GM19351 (cell line): ENCODE results near the gene CYSTM1.

Source experiments
- ATAC-seq: cut with Tn5 transposase; IDR thresholded peaks from one replicate; pipeline ENCODE4 v1.9.1; 2021; ENCODE audit warnings: mild to moderate bottlenecking, moderate library complexity; ENCODE audit not compliant: unreplicated experiment

CYSTM1 gene

DNA sequence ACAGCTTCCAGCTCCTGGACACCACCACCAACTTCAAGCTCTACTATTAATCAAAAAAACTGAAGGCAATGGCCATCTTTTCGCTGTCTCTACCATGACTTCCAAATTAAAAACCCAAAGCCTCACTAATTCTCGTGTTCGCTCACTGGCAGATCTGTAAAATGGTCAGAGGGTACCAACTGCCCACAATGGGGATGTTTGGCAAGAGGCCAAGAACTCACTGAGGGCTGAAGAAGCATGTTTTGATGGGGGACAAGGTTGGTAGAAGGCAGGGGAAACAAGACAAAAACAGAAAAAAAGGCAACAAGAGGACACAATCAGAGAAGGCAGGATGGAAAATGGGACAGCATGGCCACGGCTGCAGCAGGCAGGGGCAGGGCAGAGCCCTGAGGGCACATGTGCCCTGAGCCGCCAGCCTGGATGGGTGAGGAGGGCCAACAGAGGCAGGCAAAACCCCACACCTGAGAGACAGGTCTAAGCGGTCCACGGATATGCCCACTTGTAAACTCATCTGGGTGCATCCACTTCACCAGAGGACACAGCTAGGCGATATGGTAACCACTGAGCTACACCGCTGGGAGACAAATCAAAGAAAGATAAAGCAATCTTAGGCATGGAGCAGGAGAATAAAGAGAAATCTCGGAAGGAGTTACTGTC is 77.6 kb downstream of the CYSTM1 start:
- no peak for ATAC-seq

DNA sequence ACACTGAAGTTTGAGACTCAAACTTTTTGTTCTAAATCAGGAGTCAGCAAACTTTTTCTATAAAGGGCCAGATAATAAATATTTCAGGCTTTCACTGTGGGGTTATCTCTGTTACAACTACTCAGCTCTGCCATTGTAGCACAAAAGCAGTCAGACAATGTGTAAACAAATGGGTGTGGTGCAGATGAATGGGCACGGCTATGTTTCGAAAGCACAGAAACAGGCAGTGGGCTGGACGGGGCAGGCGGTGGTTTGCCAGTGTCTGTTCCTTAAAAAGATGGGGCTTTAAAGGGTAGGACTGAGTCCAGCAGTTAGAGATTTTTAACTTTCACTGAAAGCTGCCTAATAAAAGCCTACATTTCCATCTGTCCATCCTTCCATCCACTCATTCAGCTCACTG is 79.0 kb downstream of the CYSTM1 start:
- no peak for ATAC-seq

DNA sequence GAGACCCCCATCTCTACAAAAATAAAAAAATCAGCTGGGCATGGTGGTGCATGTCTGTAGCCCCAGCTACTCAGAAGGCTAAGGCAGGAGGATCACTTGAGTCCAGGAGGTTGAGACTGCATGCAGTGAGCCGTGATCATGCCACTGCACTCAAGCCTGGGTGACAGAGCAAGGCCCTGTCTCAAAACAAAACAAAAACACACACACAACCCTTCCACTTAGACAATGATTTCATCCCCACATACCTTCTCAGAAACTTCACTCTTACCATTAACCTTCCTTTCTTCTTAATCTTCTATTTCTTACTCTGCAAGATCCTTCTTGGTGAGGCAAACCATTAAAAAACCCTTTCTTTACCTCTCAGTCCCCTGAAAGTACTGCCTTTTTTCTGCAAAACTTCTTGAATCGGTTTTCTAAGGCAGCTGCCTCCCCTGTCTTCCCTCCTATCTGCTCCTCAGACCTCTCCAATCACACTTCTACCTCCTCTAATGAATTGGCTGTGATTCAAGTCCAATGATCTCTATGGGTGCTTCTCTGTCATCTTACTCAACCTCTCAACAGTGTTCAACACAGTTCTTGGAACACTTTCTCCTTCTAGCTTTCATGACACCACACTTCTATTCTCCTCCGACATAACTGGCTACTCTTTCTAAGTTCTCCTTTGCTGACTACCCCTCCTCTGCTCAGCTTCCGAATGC is 80.6 kb downstream of the CYSTM1 start:
- ATAC-seq = no peak

DNA sequence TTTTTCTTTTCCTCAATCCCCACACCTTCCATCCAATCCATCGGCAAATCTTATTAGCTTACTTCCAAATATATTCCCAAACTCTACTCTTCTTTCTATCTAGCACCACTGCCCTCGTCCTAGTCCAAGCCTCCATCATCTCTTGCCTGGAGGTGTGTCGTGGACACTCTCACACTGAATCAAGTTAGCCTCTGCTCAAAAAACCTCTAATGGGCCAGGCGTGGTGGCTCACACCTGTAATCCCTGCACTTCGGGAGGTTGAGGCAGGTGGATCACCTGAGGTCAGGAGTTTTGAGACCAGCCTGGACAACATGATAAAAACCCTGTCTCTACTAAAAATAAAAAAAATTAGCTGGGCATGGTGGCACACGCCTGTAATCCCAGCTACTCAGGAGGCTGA is 81.7 kb downstream of the CYSTM1 start:
- no peak for ATAC-seq

DNA sequence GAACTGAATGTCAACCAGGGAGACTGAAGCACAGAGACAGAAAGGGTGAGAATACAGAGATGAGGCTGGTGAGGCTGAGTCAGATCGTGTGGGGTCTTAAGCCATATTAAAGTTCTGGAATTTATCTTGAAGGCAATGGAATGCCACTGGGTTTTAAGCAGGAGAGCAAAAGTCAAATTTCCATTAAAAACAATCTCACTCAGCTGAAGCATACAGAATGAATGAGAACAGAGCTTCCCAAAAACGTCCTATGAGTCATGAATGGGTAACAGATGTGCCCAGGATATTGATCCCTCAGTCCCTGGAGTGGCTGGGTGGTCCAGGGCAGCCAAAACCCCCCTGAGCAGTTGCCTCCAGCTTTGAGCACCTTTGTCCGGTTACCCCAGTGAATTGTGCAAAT is 83.0 kb downstream of the CYSTM1 start:
- no peak for ATAC-seq

DNA sequence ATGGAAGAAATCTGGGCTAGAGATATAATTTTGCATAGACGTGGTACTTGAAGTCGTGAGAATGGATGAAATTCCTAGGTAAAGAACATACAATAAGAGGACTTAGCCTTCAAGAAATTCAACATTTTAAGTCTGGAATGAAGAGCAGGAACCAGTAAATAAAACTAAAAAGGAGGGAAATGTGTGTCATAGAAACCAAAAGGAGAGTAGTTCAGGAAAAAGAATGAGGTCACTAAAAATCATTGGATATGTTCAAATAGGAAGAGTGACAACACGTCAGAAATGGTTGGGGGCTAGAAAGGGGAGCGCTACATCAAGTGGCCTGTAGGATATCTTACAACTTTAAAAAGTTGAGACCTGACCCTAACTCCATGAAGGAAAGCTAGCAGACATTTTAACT is 83.9 kb downstream of the CYSTM1 start:
- ATAC-seq = no peak

DNA sequence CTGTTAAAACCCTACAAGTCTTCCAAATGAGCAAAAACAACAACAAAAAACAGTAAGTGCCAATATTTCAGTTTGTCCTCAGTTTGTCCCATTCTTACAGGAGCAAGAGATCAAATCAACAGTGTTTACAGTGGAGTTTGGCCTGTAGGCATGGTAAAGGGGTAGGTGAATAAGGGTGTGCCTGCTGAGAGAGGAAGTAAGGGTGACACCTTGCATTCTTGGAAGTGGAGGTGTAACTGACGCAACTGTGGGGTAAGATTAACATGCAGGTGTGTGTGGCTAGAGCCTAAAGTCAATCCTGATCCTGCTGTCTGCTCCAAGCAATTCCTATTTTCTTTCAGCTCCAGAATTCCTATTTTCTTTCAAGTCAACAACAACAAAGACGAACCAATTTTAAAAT is 84.5 kb downstream of the CYSTM1 start:
- ATAC-seq = no peak

DNA sequence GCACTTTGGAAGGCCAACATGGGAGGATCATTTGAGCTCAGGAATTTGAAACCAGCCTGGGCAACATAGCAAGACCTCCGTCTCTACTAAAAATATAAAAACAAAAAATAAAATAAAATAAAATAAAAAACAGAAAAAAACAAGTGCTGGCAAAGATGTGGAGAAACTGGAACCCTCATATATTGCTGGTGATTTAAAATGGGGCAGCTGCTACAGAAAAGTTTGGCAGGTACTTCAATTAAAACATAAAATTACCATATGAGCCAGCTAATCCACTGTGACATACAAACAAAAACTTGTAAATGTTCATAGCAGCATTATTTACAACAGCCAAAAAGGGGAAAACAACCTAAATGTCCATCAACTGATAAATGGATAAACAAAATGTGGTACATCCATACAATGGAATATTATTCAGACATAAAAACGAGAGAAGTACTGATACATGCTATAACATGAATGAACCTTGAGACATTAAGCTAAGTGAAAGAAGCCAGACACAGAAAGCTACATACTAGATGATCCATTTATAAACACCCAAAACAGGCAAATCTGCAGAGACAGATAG is 85.2 kb downstream of the CYSTM1 start:
- ATAC-seq = no peak

DNA sequence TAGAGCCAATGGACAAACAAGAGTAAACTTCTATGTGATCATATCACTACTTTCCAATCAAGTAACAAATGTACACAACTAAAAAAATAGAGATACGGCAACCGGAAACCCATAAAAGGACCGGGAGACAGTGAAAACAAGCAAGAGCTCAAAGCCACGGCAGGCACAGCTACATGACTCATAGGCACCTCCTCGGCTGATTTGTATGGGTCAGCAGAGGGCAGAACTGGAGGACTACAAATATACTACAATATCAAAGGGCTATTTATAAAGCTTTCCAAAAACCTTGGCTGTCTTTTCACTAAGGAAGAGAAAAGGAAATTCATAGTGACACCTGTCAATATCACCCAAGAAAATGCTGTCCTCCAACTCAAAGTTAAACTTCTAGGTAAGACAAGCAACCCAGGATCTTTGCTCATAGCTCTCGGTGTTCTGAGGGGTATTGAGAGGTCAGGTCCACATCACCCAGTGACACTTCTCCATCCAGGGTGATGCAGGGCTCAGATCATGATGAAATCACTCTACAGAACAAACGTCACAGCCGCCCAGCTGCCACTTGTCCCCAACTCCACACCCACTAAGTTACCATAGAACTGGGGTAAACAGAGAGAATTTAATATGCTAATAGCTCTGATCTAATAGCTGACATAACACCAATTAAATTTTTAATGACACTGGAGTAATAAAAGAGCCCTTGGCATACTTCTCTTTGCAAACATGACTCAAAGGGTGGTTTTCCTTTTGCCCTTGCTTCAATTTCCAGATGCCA is 86.6 kb downstream of the CYSTM1 start:
- ATAC-seq = no peak

DNA sequence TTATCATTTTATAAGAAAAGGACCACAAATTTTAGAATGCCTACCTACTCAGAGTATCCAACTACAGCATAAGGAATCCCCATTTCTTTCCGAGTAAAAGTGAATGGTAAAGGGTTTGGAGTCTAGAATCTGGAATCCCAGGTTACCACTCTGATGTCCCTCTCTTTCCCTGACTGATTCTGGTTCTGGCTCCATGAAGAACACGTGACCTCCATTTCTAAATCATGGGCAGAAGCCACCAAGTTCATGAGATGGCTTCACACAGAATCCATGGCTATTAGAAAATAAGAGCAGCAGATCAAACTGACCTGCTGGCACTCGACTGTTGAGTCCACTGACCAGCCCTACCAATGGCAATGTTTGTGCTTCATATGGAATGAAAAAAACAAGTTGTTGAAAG is 87.2 kb downstream of the CYSTM1 start:
- no peak for ATAC-seq

DNA sequence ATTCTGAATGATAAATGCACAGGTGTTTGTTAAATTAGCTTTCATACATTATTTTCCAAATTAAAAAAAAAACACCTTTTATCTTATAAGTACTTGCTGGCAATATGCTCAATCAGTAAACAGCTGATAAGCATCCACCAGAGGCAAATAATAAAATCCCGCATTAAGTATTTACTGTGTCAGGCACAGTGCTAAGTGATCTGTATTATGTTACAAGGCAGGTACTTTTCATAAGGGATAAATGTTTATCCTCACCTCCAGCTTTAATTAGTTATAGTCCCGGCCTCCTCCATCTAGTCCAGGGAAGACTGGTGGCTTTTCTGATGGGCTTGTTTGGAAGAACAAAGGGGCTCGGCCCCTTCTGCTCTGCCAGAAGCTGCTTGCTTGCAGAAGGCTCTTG is 87.9 kb downstream of the CYSTM1 start:
- no peak for ATAC-seq

DNA sequence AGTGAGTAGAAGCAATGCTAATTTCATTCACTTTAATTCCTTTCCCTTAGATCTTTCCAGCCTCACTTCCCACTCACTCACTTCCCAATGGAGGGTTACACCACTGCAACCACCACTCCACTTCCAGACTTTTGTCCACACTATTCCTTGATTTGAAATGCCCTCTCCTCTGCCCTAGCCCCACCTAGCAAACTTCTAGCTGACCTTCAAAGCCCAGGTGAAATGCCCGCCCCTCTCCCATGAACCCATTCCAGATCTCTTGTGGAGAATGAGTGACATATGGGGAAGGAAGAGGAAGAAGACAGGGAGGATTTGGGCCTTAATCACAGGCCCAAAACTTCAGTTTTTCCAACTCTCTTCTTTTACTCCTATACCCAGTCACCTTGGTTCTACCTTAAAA is 90.9 kb downstream of the CYSTM1 start:
- no peak for ATAC-seq

DNA sequence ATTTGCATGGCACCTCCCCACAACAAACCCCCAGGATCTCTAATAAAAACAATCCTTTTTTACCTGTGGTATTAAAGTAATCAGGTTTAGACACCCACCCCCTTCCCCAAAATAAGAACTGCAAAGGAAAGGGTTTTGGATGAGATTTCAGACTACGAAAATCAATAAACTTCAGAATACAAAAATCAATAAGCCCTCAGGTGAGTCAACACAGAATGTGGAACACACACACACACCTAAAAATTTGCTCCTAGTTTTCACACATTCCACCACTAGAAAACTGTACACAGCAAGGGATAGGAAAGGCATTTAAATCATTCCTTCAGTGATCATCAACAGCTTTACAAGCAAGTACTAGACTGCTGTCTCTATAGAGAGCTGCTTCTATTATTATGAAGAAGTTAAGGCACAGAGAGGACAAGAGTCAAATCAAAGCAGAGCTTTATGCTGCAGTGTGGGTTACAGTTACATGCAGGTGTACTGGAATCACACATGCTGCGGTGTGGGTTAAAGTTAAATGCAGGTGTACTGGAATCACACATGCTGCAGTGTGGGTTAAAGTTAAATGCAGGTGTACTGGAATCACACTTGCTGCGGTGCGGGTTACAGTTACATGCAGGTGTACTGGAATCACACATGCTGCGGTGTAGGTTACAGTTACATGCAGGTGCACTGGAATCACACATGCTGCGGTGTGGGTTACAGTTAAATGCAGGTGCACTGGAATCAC is 91.6 kb downstream of the CYSTM1 start:
- ATAC-seq = no peak

DNA sequence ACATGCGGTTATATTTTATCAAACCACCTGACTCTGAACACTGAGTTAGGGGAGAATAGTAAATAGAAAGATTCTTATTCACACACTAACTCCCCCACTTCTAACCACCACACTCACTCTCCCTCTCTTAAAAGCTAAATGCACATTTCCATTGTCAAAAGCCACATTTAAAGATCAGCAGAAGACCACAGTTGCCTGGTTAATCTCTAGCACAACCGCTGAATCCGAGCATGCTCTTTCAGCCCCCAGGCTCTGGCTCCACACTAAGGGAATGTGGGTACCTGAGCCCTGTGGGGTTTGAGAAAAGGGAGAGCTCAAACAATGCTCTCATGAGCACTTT is 92.2 kb downstream of the CYSTM1 start:
- ATAC-seq = no peak

DNA sequence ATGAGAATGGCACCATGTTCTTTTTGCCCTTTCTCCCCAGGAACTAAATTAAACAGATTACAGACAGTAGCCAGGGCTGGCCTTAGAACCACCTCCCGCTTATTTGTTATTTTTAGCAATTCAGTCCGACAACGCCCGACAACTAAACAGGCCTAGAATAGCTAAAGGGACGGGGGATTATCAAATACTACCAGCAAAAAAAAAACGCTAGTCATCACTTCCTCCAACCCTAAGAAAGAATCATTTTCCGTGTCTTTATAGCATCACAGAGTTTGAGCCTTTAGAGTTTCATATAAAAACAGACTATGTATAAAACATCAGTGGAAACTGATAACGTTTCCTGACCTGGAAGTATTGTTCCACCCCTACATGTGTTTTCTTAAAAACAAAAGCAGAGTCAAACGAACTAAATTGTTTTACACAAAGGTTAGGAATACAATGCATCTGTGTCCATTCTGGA is 92.6 kb downstream of the CYSTM1 start:
- ATAC-seq = no peak

DNA sequence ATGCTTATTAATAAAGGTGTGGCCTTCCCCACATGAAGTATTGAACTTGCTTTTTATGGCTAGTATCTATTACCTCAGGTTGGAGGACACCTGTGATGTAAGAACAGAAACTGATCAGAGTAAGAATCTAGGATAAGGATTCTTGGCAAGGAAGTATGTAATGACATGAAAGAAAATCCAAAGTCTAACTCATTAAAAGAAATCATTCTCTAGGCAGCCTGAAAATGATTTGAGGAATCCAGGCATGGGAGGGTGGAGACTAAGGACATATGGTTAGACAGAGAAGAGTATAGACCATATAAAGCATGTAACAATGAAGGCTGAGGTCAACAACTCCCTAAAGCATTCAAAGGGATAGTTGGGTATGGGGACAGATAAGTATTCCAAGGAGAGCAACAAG is 95.0 kb downstream of the CYSTM1 start:
- no peak for ATAC-seq

DNA sequence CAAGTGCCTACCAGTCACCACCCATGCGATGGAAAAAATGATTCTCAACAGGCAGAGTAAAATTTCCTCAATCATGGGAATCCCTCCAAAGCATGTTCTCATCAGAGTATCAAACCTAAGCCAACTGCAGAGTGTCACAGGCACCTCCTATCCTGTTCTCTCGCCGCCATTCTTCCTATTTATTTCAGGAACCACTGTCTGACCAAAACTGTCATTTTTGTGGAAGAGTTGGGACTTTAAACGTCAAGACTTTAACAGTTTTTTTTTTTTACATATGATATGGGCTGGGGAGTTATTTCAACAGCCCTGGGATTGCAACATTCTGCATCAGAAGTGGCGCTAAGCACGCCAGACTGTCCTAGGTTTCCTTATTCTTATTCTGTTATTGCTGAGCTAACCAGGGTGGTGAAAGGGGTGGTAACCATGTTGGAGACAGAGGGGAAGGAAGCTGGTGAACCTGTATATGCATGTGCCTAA is 98.5 kb downstream of the CYSTM1 start:
- ATAC-seq = no peak

DNA sequence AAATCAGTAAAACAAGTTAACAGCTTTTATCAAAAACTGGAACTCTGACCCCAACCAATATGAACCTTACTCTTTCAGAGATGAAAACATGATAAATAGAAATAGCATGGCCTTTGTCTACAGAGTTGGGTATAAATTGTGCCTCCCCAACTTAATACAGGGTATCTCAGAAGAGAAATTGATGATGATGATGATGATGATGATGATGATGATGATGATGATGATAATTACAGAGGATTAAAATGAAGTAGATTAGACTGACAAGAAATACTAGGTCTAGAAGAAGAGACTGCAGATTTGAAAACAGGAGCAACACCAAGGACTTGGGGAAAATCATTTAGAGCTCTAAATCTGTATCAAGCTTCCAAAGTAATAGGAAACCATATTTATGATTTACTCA is 100.8 kb downstream of the CYSTM1 start:
- no peak for ATAC-seq

DNA sequence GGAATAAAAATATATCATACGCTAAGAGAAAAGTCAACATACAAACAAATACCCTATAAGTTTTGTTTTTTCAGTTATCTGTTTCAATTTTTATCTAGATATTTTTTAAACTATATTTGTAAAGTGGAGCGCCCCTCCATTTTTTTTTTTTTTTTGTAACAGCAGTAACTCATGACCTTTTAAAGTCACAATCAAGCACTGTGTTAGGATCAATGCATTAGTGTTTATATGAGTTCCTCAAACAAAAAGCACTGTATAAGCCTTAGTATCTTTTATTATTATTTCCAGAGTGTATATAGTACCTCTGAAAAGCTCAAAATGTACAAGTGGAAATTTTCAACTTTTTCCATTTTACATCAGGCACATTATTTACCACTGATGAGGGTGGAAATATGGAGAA is 107.3 kb downstream of the CYSTM1 start:
- ATAC-seq = no peak

DNA sequence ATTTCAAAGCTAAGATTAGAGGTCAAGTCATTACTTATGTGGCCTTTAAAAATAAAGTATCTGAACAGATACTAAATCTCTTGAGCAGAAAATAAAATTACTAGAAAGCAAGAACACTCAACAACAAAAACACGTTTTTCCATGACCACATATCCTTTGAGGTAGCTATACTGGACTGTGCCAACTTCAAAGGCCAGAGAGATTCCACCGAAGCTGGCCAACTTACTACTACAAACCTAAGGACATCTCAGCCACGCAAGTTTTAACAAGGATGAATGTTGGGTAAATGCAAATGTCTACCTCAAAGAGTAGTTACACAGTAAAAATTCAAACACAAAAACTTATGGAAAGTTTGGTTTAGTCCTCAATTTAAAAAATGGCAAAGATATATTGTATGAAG is 109.0 kb downstream of the CYSTM1 start:
- ATAC-seq = no peak

DNA sequence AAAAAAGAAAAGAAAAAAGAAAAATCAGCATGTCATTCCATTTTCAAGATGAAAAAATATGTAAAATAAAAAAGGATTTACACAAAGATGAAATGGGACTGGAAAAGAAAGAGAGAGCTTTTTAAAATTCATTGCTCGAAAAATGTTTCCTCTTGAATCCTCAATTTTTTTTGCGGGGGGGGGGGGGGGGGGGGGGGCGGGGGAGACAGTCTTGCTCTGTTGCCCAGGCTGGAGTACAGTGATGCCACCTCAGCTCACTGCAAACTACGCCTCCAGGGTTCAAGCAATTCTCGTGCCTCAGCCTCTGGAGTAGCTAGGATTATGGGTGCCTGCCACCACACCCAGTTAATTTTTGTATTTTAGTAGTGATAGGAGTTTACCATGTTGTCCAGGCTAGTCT is 111.4 kb downstream of the CYSTM1 start:
- ATAC-seq = no peak
